Esophagus (tissue), 2 donors: ENCODE measurements around the gene PTPRM. TPM values are rescaled to one million over a fixed set of nuclear protein-coding genes. Genes with fewer than 3 reads are reported as not detected.

ENCODE experiments used
- H3K27ac ChIP-seq, 2 donors: one replicate each; pipeline ENCODE4 v1.5.1; 2013; ENCODE audit warnings: low read depth in 2 of 2, mild to moderate bottlenecking in 2 of 2, inconsistent platforms in 1 of 2, low read length in 1 of 2, moderate library complexity in 1 of 2
- H3K27me3 ChIP-seq, 2 donors: one replicate each; pipeline ENCODE4 v1.6.1; 2013; ENCODE audit warnings: low read length in 2 of 2, control low read depth in 1 of 2, mild to moderate bottlenecking in 1 of 2; ENCODE audit not compliant: insufficient read depth in 2 of 2, control insufficient read depth in 1 of 2
- H3K36me3 ChIP-seq, 2 donors: one replicate each; pipeline ENCODE4 v1.6.1; 2013; ENCODE audit warnings: low read length in 1 of 2; ENCODE audit not compliant: control insufficient read depth in 2 of 2, insufficient read depth in 2 of 2
- H3K4me1 ChIP-seq, 2 donors: one replicate each; pipeline ENCODE4 v1.6.1; 2013; ENCODE audit warnings: low read length in 1 of 2; ENCODE audit not compliant: control insufficient read depth in 2 of 2, insufficient read depth in 2 of 2
- H3K4me3 ChIP-seq, 2 donors: one replicate each; pipeline ENCODE4 v1.5.1; 2013; ENCODE audit warnings: low read length in 2 of 2, mild to moderate bottlenecking in 2 of 2, low read depth in 1 of 2, moderate library complexity in 1 of 2
- H3K9me3 ChIP-seq, 2 donors: one replicate each; pipeline ENCODE4 v1.6.1; 2013; ENCODE audit warnings: mild to moderate bottlenecking in 2 of 2, low read depth in 1 of 2, low read length in 1 of 2, moderate library complexity in 1 of 2; ENCODE audit not compliant: control insufficient read depth in 2 of 2, insufficient read depth in 1 of 2
- WGBS, 2 donors: extraction: QIAGEN DNeasy Blood & Tissue Kit; methylation state at CpG; one replicate each; pipeline ENCODE4 v1.1.7; 2013; 5-methylcytosine and 5-hydroxymethylcytosine counted together
- polyA plus RNA-seq, 2 donors: library from polyadenylated mRNA; stranded (reverse); fragments of 200-250 nt; gene quantifications; one replicate each; pipeline ENCODE4 v1.2.3, GENCODE V29; 2013
- donor health status: healthy with polysubstance abuse.
- donor health status: Bipolar disorder and iron deficiency.

The PTPRM gene
- polyA plus RNA-seq, 2 donors: 6.3 to 10.4 TPM

DNA sequence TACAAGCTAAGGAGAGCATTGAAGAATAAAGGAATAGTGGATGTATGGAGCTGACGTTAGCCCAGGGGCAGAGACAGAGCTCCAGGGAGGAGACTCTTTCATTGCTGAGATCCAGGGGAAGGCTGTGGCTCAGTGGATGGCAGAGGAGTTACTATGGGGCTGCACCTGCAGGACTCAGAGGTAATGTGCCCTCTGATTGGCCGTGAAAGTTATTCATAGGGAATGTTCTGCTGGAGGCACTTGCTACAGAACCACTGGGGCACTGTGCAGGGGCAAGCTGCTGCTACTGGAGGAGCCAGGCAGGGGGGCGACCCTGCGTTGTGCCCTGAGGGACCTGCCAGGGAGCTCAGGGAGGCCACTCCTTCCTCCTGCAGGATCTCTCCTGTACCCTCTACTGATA is 199.2 kb downstream of the PTPRM start:
- H3K9me3 ChIP-seq: no peaks in the 10 kb centered on the region
- no peak overlapping the region for H3K27ac ChIP-seq
- no peaks in the 10 kb centered on the region for H3K36me3 ChIP-seq
- no peaks in the 10 kb centered on the region for H3K27me3 ChIP-seq
- H3K4me1 ChIP-seq: no peaks in the 10 kb centered on the region
- 79 to 92% methylated on average over 4 of the region's 4 CpGs for WGBS, 2 donors
- no peak overlapping the region for H3K4me3 ChIP-seq

DNA sequence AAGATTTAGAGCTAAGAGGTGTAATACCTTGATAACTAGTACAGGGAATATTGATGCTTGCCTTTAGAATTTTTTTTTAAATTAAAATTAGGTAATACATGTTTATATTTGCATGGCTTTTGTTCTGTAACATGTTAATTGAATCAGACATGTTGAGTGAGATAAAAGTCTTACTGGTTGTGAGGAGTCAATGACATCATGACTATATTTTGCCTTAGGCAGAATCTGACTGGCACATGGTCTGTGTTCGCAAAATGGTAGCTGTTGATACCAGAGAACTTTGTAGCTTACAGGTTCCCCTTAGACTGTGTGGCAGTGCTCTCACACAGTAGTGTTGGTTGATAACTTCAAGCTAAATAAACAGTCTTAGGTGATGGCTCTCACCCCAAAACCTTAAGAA is 199.7 kb downstream of the PTPRM start:
- Histone ChIP-seq H3K27ac (no peak overlapping the region), H3K9me3 (no peaks in the 10 kb centered on the region), H3K4me3 (no peak overlapping the region), H3K27me3 (no peaks in the 10 kb centered on the region), H3K36me3 (no peaks in the 10 kb centered on the region), H3K4me1 (no peaks in the 10 kb centered on the region)
- WGBS, 2 donors: 79 to 94% methylated on average over 1 of the region's 1 CpG

DNA sequence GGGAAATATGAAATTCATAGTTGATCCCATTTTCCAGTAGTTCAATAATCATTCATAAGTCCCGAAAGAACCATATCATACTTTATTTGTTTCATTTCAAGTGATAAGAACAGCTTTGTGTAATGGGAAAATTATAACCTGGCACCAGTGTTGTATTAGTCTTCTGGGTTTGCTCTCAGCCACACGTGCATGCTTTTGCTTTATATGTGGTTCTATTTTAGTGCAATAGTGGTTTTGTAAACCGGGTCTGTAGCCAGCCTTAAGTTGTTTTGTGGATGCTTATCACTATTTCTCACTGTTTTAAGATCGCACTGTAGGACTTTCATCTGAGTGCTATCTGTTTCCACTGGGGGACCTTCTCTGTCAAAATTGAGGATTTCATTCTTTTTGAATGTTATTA is 203.8 kb downstream of the PTPRM start:
- H3K27me3 ChIP-seq: no peaks in the 10 kb centered on the region
- H3K27ac ChIP-seq: no peak overlapping the region
- no peaks in the 10 kb centered on the region for H3K9me3 ChIP-seq
- no peak overlapping the region for H3K4me3 ChIP-seq
- WGBS, 2 donors: 38 to 63% methylated on average over 4 of the region's 4 CpGs
- no peaks in the 10 kb centered on the region for H3K36me3 ChIP-seq
- H3K4me1 ChIP-seq: no peaks in the 10 kb centered on the region

DNA sequence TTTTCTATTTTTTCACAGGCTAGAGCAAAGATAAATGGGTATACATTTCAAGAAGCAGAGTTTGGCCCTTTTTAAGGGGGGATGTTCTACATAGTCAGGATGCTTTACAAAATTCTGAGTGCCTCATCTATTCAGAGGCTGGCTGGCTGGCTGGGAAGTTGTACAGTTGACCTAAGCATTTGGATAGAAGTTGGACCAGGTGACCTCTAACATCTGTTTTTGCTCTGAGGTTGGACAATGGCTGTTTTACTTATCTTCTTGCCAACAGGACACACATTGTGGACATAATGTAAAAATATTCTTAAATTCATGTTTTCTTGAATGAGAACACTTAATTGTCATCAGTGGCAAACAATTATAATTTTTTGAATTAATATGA is 205.4 kb downstream of the PTPRM start:
- Histone ChIP-seq H3K36me3 (no peaks in the 10 kb centered on the region), H3K27me3 (no peaks in the 10 kb centered on the region), H3K4me1 (no peaks in the 10 kb centered on the region), H3K4me3 (no peak overlapping the region), H3K27ac (no peak overlapping the region), H3K9me3 (no peaks in the 10 kb centered on the region)

DNA sequence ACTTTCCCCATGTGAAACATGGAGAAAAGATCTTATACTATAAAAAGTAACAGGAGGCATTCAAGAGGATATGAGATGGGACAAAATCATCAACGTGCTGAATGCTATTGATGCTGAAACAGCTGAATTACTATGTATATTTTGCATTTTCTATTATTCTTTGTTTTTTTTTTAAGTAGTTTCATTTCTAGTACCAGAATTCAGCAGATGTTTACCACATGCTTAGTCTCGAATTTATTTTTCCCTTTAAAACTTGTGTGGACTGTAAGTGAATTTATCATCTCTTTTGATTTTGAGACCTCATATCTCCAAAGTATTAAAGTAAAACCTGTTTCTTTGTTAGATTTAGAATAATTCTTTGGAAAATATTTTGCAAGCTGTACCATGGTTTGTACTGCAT is 205.8 kb downstream of the PTPRM start:
- no peaks in the 10 kb centered on the region for H3K4me1 ChIP-seq
- WGBS, 2 donors: 60 to 65% methylated on average over 2 of the region's 2 CpGs
- no peaks in the 10 kb centered on the region for H3K36me3 ChIP-seq

DNA sequence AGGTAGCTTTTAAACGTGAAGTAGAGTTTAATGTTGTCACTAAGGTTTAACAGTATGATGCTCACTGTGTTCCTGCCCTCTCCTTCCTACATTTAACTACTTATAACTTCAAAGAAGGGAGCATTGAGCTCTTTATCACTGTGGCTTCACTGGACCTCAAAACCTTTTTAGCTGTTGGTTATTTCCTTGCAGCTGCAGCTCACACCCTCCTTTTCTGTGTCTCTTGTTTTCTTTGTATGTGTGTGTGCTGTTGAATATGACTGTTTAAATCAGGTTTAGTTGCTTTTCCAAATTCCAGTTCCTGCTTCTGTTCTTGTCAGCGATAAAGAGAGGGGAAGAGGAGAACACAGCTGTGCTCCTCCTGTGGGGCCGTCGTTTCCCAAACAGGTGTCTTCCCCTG is 208.0 kb downstream of the PTPRM start:
- Histone ChIP-seq H3K36me3 (no peaks in the 10 kb centered on the region), H3K27me3 (no peaks in the 10 kb centered on the region), H3K9me3 (no peaks in the 10 kb centered on the region), H3K4me1 (no peaks in the 10 kb centered on the region), H3K4me3 (no peak overlapping the region), H3K27ac (no peak overlapping the region)
- WGBS, 2 donors: 68 to 76% methylated on average over 4 of the region's 4 CpGs

More for the DNA sequence above, 205.8 kb downstream of the PTPRM start:
- no peaks in the 10 kb centered on the region for H3K9me3 ChIP-seq
- H3K27ac ChIP-seq: no peak overlapping the region
- H3K27me3 ChIP-seq: no peaks in the 10 kb centered on the region
- no peak overlapping the region for H3K4me3 ChIP-seq

DNA sequence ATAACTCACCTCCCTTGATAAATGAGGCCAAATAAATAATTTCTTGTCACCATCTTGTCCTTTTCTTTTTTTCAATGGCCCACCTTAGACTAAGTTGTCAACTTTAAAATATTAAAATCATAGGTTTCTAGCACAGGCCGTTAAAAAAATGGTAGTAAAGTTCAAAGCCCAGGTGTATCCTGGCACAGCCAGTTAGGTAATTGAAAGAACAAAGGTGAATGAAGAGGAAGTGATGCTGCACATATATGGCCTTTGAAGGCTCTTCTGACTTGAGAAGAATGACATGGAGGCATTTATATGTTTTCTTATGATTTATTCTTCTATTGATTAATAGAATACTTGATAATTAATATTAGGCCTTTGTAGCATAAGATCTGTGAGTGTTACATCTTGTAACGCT is 208.7 kb downstream of the PTPRM start:
- Histone ChIP-seq H3K27me3 (no peaks in the 10 kb centered on the region), H3K27ac (no peak overlapping the region), H3K9me3 (no peaks in the 10 kb centered on the region), H3K36me3 (no peaks in the 10 kb centered on the region), H3K4me3 (no peak overlapping the region), H3K4me1 (no peaks in the 10 kb centered on the region)
- WGBS, 2 donors: 73 to 78% methylated on average over 2 of the region's 2 CpGs

DNA sequence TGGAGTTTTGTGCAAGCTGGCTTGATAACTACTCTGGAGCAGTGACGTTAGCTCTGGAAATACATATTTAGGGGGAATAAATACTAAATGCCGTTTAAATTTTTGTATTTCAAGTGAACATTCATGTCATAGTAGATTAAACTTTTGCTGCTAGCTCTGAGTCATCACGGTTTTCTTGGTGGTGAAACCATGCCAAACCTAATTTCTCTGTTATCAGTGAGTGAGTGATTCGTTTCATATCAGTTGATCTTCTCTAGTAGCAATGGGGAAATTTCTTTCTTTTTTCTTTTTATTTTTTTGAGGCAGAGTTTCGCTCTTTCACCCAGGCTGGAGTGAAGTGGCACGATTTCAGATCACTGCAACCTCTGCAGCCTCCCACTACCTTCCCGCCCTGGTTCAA is 211.1 kb downstream of the PTPRM start:
- Histone ChIP-seq H3K9me3 (no peaks in the 10 kb centered on the region), H3K27me3 (no peaks in the 10 kb centered on the region), H3K27ac (no peak overlapping the region), H3K4me3 (no peak overlapping the region), H3K36me3 (no peaks in the 10 kb centered on the region), H3K4me1 (no peaks in the 10 kb centered on the region)
- 74 to 76% methylated on average over 7 of the region's 7 CpGs for WGBS, 2 donors

DNA sequence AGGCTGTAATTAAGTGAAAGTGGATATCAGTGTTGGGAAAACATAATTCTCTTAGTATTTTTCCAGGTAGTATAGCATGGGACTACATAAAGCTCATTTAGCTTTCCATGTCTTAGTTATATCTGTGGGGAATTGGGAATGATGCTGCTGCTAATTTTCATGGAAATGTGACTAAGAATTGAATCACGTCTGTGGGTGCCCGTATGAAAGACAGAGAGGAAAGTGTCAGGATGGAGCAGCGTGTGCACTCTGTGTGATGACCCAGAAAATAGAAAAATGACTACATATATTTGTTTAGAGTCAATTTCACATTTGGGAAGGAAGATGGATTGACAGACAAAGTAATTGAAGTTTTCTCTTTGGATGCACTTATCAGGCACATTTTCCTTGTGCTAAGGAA is 212.1 kb downstream of the PTPRM start:
- 84 to 87% methylated on average over 3 of the region's 3 CpGs for WGBS, 2 donors
- H3K4me1 ChIP-seq: no peaks in the 10 kb centered on the region
- H3K9me3 ChIP-seq: no peaks in the 10 kb centered on the region
- no peaks in the 10 kb centered on the region for H3K36me3 ChIP-seq
- H3K4me3 ChIP-seq: no peak overlapping the region
- no peak overlapping the region for H3K27ac ChIP-seq
- H3K27me3 ChIP-seq: no peaks in the 10 kb centered on the region

DNA sequence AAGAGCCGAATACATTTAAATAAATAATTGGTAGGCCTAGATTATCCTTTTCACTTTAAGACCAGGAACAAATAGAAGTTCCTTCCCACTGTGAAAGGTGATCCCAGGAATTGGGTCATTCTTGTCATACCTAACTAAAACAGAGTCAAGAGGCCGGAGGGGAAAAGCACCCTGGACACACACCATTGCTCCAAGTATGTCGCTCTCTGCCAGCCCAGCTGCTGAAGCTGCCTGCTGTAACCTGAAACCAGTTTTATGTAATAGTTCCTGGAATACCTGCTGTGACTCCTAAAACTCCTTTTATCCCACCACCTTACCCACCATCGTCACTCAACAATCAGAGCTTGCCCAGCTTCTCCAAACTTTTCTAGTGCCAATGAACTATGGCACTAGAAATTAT is 217.1 kb downstream of the PTPRM start:
- H3K36me3 ChIP-seq: no peaks in the 10 kb centered on the region
- H3K27me3 ChIP-seq: no peaks in the 10 kb centered on the region
- 90% methylated on average over 4 of the region's 4 CpGs for WGBS, 2 donors

More for the DNA sequence above, 217.1 kb downstream of the PTPRM start:
- H3K4me3 ChIP-seq: no peak overlapping the region
- no peak overlapping the region for H3K27ac ChIP-seq
- no peaks in the 10 kb centered on the region for H3K4me1 ChIP-seq
- no peaks in the 10 kb centered on the region for H3K9me3 ChIP-seq
